ENCODE measurements around the gene MGMT. TPM values are rescaled to one million over a fixed set of nuclear protein-coding genes. Genes with fewer than 3 reads are reported as not detected.

The MGMT gene
- total RNA-seq, 2 donors from 2014 or later = 28.6 to 33.7 TPM

- TF ChIP-seq CTCF (conservative IDR thresholded peaks at IDR 0.05) = no peak
- no peaks in the 10 kb centered on the region for H3K36me3 ChIP-seq (ENCODE audit: control insufficient read depth, insufficient read depth, low read length)
- no peaks in the 10 kb centered on the region for H3K27me3 Mint-ChIP-seq (ENCODE audit: insufficient read depth)
- no peak overlapping the region for H3K4me3 ChIP-seq (ENCODE audit: low read length)
- peaks cover 42% of the 10 kb centered on the region for H3K9me3 ChIP-seq (ENCODE audit: control insufficient read depth, low read length)
- WGBS, 2 experiments (ENCODE audit: insufficient coverage in 1 of 2, insufficient read length in 1 of 2) = 96% methylated on average over 1 of the region's 1 CpG; no CpG with 5 or more reads in 1 of the 2 experiments
- no peaks in the 10 kb centered on the region for H3K4me1 Mint-ChIP-seq
- no peak overlapping the region for H3K27ac ChIP-seq (ENCODE audit: low read depth, low read length)
- H3K9me3 Mint-ChIP-seq = peaks cover 50% of the 10 kb centered on the region
- peaks cover 40% of the 10 kb centered on the region for H3K36me3 Mint-ChIP-seq (ENCODE audit: low read depth)
- DNase-seq = no peak
- H3K27me3 ChIP-seq (ENCODE audit: control insufficient read depth, insufficient read depth, low read length, poor library complexity, severe bottlenecking) = no peaks in the 10 kb centered on the region
- no peak overlapping the region for H3K27ac Mint-ChIP-seq
- H3K9ac ChIP-seq (ENCODE audit: extremely low read depth, low read length, poor library complexity, severe bottlenecking) = no peak overlapping the region
- H3K4me1 ChIP-seq (ENCODE audit: control insufficient read depth, insufficient read depth, low read length) = no peaks in the 10 kb centered on the region
- no peak overlapping the region for H3K4me3 Mint-ChIP-seq
Measured at GRCh38 chr10:129483430-129484010, 16.5 kb downstream of the MGMT start.

- no peak for TF ChIP-seq CTCF (conservative IDR thresholded peaks at IDR 0.05)
- H3K27ac ChIP-seq (ENCODE audit: low read depth, low read length) = no peak overlapping the region
- no peak for DNase-seq
- H3K27me3 ChIP-seq (ENCODE audit: control insufficient read depth, insufficient read depth, low read length, poor library complexity, severe bottlenecking) = no peaks in the 10 kb centered on the region
- H3K9ac ChIP-seq (ENCODE audit: extremely low read depth, low read length, poor library complexity, severe bottlenecking) = no peak overlapping the region
- no peaks in the 10 kb centered on the region for H3K36me3 ChIP-seq (ENCODE audit: control insufficient read depth, insufficient read depth, low read length)
- peaks cover 45% of the 10 kb centered on the region for H3K9me3 ChIP-seq (ENCODE audit: control insufficient read depth, low read length)
- H3K4me1 Mint-ChIP-seq = no peaks in the 10 kb centered on the region
- H3K4me1 ChIP-seq (ENCODE audit: control insufficient read depth, insufficient read depth, low read length) = no peaks in the 10 kb centered on the region
- H3K27ac Mint-ChIP-seq = no peak overlapping the region
- H3K36me3 Mint-ChIP-seq (ENCODE audit: low read depth) = peaks cover 24% of the 10 kb centered on the region
- WGBS, 2 experiments (ENCODE audit: insufficient coverage in 1 of 2, insufficient read length in 1 of 2) = 61 to 85% methylated on average over 2 to 3 of the region's 3 CpGs
- H3K27me3 Mint-ChIP-seq (ENCODE audit: insufficient read depth) = no peaks in the 10 kb centered on the region
- H3K4me3 Mint-ChIP-seq = no peak overlapping the region
- no peak overlapping the region for H3K4me3 ChIP-seq (ENCODE audit: low read length)
- H3K9me3 Mint-ChIP-seq = peaks cover 59% of the 10 kb centered on the region
Measured at GRCh38 chr10:129486805-129487204, 19.8 kb downstream of the MGMT start.

GRCh38 chr10:129491123-129491734 lies 24.2 kb downstream of the MGMT start:
- H3K27ac ChIP-seq (ENCODE audit: low read depth, low read length) = no peak overlapping the region
- H3K4me1 Mint-ChIP-seq = peaks cover 12% of the 10 kb centered on the region
- no peak overlapping the region for H3K27ac Mint-ChIP-seq
- H3K9me3 ChIP-seq (ENCODE audit: control insufficient read depth, low read length) = peaks cover 31% of the 10 kb centered on the region
- peaks cover 13% of the 10 kb centered on the region for H3K36me3 Mint-ChIP-seq (ENCODE audit: low read depth)
- no peak for TF ChIP-seq CTCF (conservative IDR thresholded peaks at IDR 0.05)
- no peaks in the 10 kb centered on the region for H3K4me1 ChIP-seq (ENCODE audit: control insufficient read depth, insufficient read depth, low read length)
- no peaks in the 10 kb centered on the region for H3K27me3 Mint-ChIP-seq (ENCODE audit: insufficient read depth)
- peaks cover 42% of the 10 kb centered on the region for H3K9me3 Mint-ChIP-seq
- DNase-seq = no peak
- H3K4me3 ChIP-seq (ENCODE audit: low read length) = no peak overlapping the region
- no peak overlapping the region for H3K4me3 Mint-ChIP-seq
- no peaks in the 10 kb centered on the region for H3K36me3 ChIP-seq (ENCODE audit: control insufficient read depth, insufficient read depth, low read length)
- 86 to 100% methylated on average over 1 to 5 of the region's 5 CpGs for WGBS, 2 experiments (ENCODE audit: insufficient coverage in 1 of 2, insufficient read length in 1 of 2)
- no peaks in the 10 kb centered on the region for H3K27me3 ChIP-seq (ENCODE audit: control insufficient read depth, insufficient read depth, low read length, poor library complexity, severe bottlenecking)
- H3K9ac ChIP-seq (ENCODE audit: extremely low read depth, low read length, poor library complexity, severe bottlenecking) = no peak overlapping the region

Data from endodermal cell (in vitro differentiated cells).